Stimulated activated CD8-positive, alpha-beta memory T cell treated with anti-CD3 and anti-CD28 coated beads, Interleukin-4, amount 100 ng/mL, for 4 hours (primary cell): Measurements from ENCODE around the gene CBX4.

ENCODE experiments used
- DNase-seq, 2 donors: peaks; one replicate each; pipeline ENCODE4 v3.0.0-alpha.2; 2020; ENCODE audit warnings: low read depth in 2 of 2, low spot score in 1 of 2

Gene CBX4

DNA sequence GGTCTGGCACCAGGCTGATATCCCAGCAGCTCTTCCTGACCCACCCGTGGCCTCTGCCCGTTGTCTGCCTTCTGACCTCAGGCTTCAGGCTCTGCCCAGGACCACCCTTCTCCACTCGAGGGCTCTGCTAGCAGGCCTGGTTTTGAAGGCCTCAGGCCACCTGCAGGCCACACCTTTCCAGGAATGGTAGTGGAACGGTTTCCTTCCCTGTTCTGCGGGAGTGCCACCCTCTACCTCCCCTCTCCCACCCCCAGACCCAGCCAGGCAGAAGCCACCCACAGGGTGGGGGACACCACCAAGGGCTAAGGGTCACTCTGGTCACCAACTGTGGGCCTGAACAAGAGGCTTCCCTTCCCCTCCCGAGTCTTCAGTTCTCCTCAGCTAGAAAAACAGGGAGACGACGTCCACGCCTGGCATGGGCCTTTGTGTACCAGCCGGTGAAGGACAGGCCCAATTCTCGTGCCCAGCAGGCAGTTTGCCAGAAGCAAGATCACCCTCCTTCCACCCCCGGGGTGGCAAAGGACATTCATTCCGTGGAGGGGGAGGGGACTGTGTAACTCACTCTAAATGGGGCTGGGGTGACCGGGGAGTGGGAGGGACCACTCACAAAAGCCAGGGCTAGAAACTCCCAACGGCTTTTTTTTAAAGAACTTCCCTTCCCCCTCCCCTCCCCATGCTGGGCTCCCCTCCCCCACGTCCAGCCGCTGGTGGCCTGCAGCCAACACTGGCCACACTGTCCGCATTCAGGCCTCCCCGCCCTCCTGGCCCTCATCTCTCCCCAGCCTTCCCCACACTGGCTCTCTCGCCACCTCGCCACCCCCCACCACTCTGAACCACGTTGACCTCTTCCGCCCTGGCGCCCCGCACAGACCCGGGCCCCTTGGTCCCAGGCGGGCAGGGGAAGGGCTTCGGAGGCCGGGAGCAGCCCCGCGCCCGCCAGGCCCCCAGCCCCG is 7.7 kb downstream of the CBX4 start:
- no peak for DNase-seq

DNA sequence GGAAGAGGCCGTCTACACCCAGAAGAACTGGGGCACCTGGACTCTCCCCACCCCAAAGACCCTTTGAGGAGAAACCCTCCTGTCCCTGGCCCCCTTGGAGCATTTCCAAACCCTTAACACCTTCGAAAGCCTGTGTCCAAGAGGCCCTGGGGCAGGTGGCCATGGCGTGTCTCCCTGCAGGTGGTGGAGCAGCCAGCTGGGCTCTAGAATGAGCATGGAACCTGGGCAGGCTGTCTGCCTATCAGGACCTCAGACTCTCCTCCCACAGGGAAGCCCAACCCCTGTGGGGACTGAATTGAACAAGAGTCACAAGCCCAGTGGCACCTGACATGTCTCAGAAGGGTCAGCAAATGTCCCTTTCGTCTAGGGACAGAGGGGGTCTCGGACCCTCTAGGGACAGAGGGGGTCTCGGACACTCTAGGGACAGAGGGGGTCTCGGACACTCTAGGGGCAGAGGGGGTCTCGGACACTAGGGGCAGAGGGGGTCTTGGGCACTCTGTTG is 8.4 kb downstream of the CBX4 start:
- no peak for DNase-seq

DNA sequence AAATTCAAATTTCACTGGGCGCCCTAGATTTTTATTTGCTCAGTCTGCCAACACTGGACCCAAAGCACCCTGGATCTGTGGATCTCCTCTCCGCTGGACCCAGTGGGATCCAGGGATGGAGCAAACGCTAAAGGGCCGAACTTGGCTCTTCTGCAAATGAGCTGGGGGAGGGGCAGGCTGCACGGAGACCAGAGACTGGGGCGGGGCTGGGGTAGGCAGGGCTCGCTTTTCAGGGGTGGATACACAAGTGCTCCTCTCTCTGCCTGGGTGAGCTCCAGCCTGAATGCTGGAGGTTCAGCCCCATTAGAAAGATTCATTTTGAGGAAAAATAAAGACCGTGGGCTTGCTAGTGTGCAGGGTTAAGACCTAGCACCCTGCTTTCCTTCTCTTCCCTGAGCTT is 8.9 kb downstream of the CBX4 start:
- DNase-seq, result no peak

DNA sequence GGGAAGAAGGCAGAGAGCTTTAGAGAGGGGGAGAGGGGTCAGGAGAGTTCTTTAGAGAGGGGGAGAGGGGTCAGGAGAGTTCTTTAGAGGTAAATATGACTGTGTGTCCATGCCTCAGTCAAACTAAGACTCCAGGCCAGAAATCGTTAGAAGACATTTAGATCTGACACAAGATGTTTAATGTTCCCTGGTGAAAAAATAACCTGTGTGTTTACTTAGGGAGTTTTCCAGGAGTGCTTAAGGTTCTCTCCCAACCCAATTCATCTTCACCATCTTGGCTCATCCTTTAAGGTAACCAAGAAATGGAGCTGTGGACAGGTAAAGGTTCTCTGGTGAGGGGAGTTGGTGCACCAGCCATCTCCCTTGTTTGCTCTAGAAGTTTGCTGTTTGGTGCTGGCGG is 9.8 kb downstream of the CBX4 start:
- DNase-seq, result no peak

DNA sequence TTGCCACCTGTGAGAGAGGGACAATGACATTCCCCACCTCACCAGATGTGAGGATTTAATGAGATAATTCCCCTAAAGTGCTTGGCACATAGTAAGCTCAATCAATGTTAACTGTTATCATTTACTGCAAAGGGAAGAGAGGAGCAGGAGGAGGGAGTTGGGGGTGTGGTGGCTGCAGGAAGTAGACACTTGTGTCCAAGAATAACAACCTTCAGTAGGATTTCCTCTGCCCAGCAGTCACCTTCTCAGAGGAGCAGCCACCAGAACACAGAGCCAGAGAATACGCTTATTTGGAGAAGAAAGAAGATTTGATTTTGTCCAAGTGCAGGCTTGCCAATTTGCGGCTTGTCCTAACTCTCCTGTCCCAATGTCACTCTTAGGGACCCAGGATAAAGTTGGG is 10.2 kb downstream of the CBX4 start:
- no peak for DNase-seq

DNA sequence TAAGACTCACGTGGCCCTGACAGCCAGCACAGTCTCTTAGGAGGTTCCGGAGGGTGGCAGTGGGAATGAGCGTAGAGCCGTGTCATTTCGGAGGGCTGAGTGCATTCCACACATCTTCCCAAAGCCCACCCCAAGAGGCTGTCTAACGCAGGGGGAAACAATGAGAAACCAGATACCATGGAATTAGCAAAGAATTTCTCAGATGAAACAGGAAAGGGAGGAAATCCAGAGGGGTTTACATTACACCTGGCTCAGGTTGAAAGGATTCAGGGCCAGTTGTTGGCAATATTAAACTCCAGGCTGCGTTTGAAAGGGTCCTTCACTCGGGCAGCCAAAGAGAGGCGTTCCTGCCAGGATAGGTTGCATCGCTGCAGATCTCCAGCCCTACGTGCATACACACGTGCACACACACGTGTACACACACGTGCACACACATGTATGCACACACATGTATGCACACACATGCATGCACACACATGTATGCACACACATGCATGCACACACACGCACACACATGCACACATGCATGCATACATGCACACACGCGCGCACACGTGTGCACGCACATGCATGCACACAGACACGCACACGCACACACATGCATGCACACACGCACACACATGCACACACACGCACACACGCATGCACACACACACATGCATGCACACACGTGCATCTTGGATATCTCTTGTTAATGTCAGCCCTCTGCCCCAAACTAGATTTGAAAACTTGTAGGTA is 12.2 kb downstream of the CBX4 start:
- no peak for DNase-seq

DNA sequence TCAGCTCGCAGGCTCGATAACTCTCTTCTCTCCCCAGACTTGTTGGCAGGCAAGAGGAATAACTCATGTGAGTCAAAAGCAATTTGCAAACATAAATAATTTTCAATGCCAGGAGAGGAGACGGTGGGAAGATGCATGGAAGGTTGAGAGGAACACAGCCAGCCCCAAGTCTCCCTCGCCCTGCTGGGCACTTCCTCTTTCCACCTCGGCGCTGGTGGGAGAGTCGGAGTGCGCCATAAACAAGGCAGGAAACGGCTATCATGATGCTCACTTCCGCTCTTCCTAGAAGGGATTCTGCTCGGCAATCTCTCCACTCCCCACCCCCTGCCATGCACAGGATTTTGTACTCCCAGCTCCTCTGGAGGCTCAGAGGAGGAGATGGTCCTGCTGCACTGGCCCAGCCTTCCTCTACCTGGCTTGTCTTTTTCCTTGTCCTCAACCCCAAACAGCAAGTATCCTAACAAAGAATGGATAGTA is 13.0 kb downstream of the CBX4 start:
- no peak for DNase-seq

DNA sequence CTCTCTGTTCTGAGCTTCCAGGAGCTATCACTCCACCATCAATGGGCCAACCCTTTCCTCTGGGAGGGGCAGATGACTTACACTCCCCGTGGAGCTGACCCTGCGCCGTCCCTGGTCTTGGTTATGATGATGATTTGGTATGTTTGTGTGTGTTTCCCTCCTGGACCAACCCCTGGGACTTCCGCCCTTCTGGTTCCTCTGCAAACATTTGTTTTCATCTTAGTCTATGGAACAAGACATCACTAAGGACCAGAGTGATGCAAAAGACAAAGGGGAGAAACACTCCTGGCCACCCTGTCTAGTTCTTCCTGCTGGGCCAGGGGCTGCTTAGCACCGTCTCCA is 13.7 kb downstream of the CBX4 start:
- no peak for DNase-seq

DNA sequence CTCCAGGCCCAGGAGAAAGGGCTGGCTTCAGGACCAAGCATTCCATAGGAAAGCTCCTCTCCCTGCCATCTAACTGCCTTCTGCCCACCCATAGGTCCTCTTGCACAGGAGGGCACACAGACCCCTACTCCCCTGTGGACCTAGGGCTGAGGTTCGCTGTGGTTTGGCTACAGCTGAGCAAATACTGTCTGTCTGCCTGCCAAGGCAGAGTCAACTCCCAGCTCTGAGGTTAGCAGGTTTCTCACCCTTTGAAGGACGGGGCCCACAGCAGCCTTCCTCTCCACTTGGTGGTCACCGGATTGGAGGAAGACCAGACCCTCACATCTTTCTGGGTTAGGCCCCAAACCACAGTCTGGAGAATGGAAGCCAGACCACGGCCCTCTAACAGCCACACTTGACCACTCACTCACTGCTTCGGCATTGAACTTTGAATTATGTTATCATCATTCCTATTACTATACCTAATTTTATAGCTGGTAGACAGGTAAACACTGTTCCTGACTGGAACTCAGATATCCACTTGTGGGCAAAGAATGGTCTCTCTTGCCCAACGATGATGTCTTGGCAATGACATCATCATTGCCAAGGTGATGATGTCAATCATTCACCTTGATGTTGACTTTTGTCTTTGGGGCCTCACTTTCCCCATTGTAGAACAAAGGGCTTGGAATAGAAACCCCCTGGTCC is 14.2 kb downstream of the CBX4 start:
- no peak for DNase-seq

DNA sequence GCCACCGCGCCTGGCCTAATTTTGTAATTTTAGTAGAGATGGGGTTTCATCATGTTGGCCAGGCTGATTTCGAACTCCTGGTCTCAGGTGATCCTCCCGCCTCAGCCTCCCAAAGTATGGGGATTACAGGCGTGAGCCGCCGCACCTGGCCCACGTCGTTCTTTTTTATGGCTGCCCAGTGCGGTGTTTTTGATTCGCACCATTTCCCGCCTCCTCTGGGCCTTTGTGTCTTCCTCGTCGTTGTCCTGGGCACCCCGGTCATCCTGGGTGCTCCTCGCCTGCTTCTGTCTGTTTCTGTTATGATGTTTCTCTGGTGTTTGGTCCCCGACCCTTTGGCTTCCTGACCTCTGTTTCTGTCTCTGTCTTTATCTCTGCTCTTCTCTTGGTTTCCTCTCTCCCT is 15.0 kb downstream of the CBX4 start:
- DNase-seq, result no peak

DNA sequence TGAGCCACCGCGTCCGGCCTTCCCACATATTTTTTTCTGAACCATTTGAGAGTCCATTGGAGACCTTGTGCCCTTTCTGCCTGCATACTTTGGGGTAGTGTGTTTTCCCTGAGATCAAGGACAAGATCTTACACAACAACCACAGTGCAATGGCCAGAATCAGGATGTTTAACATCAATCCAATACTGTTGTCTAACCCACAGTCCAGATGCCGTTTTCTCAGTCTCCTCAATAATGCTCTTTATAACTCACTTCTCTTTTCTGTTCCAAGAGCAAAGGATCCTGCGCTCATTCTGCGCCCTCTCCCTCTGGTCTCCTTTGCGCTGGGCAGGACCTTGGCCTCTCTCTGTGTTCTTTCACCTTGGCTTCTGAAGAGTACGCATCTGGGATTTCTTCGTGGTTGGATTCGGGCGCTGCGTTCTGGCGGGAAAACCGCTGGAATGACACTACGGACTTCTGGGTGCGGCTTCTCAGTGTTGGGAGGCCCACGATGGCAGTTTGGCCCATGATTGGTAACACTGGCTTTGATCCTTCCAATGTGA is 16.6 kb downstream of the CBX4 start:
- no peak for DNase-seq

DNA sequence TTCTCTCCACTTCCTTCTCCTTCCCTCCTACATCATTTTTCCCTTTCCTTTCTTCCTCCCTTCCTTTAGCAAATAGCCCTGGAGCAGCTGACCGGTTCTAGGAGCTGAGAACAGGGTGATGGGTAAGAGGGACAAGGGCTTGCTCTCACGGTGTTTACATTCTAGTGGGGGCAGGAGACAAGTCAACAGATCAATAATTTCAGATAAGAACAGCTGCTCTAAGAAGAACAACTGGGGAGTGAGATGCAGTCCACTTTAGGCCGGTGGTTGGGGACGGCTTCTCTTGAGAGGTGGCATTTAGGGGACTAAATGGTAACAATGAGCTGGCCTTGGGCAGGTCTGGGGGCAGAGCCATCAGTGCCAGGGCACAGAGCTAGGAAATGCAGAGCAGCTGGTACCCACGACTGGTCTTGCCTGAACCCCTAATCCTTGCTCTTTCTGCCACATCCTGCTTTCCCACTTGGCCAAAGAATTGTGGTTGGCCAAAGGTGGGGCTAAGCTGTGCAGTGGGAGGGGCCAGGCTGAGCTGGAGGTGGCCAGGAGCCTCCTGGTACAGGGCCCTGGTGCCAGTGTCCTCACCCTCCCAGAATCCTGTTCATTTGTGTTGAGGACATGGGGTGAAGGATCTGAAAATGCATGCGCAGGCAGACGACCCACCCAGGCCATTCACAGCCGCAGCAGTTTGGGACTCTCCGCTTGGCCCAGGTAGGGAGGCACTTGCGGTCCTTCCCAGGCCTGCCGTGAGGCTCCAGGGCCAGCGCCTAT is 17.7 kb downstream of the CBX4 start:
- DNase-seq, result no peak

DNA sequence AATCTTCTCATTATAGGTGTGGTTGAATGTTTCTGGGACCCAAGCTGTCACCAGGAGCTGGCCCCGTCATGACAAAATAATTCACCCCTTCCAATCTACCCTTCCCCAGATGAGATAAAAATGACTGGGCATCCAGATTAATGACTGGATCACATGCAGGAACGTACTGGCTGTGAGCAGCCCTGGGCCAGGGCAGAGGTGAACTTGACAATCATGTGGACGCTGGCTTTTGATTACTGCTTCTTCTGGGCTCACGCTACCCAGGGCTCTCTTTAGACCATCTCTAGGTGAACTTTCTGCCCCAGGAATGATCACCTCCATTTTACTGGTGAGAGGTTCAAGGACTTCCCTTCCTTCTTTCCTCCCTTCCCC is 18.3 kb downstream of the CBX4 start:
- no peak for DNase-seq

DNA sequence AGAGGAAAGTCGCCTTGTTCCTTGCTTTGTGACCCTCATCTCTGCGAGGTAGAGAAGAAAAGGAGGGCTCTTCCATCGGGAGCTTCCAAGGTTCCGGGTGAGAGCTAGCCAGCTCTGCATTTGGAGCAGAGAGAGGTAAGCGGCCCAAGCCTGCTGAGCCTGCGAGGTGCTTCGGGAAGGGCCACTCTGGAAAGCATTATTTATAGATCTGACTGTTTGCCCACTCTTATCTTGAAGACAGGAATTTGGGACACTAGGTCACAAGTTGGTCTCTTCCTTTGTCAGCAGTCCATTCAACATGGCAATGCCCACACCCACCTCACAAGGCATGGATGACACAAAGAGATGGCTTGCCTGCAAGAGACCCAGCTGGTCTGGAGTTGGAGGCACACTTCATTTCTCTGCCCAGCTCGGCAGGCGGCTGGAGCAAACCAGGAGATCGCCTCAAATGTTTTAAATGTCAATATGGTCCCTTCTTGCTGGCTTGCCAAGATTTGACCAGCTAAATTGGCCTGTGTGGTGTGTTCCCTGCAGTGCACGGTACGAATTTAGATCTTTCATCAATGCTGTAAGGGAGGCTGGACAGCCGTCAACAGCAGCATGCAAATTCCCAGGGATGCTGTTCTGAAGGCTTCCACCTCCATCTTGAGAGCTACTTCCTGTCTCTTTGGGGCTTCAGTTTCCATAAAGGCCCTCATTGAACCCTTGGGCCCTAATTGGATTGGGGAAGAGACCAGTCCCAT is 19.5 kb downstream of the CBX4 start:
- no peak for DNase-seq

DNA sequence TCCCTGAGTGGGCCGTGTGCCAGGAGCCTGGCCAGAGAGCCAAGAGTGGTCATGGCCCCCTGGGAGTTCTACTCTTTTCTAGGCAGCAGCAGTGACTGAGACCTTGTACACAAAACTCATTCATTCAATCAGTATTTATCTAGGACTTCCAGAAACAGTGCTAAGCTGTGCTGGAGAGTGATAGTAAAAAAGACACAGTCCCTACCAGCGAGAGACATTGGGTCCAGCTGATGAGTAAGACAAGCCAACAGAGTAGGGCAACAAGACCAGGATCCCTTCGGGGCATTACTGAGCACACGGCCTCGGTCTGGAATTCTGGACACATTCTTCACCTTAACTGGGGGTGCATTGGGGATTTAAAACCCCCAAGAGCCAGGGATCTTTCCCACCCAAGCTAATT is 20.2 kb downstream of the CBX4 start:
- DNase-seq, result no peak

DNA sequence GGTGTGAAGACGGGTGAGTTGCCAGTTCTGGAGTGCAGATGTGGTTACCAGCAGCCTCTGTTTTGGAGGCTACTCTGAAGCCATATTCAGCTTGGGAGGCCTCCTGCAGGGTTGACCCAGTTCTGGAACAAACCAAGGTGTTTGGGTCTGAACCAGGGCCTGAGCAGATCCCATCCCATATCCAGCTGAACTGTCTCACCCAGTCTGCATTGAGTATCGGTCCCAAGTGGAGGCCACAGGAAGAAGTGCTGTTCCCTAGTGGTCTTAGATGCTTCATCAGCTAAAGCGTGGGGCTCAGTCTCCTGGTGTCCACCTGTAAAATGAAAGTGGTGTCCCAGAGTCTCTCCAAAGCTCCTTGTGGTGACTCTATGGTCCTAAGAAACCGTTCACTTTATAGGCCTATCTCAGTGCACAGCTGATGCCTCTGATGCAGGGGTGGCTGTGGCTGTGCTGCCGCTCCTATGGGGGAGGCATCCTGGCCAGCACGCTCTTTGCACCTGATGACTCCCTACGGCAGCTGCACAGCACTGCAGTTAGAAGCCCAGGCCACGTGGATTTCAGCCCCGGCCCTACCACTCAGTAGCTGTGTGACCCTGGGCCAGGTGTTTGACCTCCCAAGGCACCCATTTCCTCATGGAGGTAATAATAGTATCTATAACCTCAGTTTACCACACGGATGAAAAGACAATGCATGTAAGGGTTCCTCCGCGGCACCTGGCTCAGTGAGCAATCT is 21.0 kb downstream of the CBX4 start:
- DNase-seq, result no peak

DNA sequence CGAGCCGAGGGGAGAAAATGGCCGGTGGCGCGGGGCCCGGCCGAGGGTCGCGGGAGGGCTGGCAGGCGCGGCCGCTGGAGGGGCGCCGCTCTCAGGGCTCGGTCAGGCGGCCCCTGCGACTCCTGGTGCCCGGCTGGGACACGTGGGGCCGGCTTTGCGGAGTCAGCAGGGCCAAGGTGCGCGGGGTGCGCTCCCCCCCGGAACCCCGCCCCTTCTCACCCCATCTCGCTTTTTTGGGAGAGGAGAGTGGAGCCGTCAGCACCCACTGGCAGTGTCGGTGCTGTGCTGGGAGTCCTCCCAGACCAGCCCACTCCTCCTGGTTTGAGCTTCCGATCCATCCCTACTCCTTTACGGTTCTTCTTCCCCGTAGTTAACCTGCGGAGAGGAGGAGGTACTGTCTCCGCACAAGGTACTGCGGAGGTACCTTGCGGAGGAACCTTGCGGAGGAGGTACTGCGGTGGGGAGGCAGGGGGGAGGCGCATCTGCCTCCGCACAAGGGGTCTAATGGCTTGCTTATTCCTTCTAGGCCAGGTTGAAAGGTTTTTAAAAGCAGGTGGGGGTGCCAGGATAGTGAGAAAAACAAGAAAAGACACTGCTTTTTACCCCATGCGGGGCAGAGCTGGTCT is 23.3 kb downstream of the CBX4 start:
- DNase-seq, result no peak

DNA sequence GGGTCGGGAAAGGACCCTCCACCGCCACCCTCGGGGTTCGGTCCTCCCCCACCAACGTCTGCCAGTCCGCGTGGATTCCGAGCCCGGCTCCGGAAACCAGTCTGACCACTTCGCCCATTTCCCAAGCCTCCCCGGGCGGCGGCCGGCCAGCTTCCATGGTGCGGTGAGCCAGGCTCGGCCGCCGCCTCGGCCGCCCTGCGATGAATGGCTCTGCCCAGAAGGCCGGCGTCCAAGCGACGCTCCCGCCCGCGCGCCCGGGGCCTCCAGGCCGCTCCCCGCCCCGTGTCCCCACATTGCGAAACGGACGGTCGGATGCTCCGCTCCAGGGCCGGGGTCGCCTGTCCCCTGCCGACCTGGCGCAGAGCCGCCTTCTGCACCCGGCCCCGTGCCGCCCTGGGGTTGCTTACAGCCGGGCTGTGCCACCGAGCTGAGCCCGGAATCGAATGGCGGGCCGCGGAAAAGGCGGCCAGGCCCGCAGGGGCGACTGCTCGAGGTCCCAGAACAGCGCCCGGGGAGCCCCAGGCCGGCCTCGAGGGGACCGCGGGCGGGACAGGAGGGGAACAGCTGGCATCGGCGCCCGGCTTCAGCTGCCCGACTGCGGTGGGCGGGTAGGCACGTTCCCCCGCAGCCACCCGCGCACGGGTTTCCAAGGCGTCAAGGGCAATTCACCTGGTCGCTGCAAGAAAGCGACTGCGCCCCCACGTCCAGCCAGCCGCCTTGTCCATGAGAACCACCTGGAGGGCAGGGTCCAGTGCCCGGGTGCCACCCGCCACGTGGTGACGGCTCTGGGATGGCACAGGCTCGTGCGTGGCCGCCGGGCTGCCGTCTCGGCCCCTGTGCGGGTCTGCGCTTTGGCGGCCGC is 24.0 kb downstream of the CBX4 start:
- DNase-seq, result no peak
